ENCODE data around the gene VCX3A.

Gene VCX3A

GRCh38 chrX:6498324-6498723, 36.6 kb downstream of the VCX3A start:
- Histone ChIP-seq H3K4me1 (ENCODE audit: insufficient read depth, low read length) (no peaks in the 10 kb centered on the region), H3K27me3 (ENCODE audit: control insufficient read depth in 1 of 2, insufficient read depth in 2 of 2, low read length in 2 of 2) (no peaks in the 10 kb centered on the region), H3K4me3 (ENCODE audit: low read depth in 1 of 2, low read length in 2 of 2) (no peak overlapping the region), H3K36me3 (ENCODE audit: insufficient read depth, low read length) (no peaks in the 10 kb centered on the region), H3K9me3 (ENCODE audit: low read length) (no peaks in the 10 kb centered on the region), H3K9ac (ENCODE audit: low read length) (no peak overlapping the region), H3K27ac (ENCODE audit: low read depth, low read length) (no peak overlapping the region)

All from muscle layer of colon (tissue), 2 donors.